ENCODE results near the gene HLA-DQA1.

HLA-DQA1 gene

DNA sequence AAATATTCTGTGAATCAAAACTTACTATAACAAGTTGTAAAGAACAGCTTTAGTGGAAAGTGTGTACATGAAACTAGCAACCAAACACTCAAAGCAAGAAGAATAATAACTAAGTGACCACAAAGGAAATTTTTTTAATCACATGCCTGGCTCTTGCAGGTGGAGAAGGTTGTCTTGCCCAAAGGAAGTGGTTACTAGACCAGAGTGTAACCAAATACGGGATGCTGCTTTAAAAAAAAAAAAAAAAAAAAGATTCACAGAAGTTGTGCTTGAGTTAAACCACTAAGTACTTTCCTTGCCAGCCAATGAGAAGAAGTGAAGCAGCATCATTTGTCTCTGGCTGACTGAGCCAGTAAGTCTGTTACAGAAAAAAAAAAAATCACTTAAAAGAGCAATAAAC, 48.4 kb downstream of the HLA-DQA1 start:
- Histone ChIP-seq H3K27ac (no peak overlapping the region), H3K4me3 (no peak overlapping the region)
- no peak for DNase-seq (ENCODE audit: low spot score)
- TF ChIP-seq, protein P1, sequence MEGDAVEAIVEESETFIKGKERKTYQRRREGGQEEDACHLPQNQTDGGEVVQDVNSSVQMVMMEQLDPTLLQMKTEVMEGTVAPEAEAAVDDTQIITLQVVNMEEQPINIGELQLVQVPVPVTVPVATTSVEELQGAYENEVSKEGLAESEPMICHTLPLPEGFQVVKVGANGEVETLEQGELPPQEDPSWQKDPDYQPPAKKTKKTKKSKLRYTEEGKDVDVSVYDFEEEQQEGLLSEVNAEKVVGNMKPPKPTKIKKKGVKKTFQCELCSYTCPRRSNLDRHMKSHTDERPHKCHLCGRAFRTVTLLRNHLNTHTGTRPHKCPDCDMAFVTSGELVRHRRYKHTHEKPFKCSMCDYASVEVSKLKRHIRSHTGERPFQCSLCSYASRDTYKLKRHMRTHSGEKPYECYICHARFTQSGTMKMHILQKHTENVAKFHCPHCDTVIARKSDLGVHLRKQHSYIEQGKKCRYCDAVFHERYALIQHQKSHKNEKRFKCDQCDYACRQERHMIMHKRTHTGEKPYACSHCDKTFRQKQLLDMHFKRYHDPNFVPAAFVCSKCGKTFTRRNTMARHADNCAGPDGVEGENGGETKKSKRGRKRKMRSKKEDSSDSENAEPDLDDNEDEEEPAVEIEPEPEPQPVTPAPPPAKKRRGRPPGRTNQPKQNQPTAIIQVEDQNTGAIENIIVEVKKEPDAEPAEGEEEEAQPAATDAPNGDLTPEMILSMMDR (IDR thresholded peaks at IDR 0.05), result no peak

DNA sequence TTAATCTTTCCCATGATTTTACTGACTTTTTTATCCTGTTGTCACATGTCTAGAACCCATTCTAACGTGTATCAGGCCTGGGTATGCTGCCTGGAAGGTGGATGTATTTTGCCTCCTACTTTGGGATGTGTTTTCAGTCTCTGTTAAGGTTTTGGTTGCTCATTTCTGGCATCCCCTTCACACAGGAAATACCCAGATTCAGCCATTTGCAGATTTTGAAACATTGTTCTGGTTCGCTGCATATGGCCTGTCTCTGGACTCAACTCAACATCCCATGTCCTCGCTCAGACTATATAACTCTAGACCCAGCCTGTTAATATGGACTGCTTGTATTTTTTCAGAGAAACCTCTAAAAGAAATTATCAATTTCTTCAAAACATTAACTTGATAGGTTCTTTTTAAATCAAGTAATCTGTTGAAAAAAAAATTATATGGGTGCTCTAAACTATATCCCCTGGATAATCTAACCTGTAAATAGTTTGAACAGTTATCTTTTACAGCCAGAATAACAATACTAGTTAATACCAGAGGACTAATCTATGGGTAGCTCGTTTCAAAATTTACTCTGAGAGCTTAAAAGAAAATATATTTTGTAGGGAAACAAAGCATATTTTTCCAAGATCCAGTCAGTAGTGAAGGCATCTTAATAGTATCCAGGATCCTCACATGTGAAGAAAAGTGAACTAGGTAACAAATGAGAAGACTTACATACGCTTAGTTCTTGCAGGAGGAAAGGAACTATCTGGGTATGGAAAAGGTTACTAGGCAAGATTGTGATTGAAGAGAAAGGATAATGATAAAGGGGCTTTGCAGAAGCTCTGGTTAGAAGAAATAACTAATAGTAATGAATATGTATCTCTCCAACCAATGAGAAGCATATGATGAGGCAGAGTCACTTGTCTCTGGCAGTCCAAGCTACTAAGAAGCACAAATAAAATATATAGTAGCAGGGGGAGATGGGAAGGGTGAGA, 52.6 kb downstream of the HLA-DQA1 start:
- TF ChIP-seq, protein P1 (IDR thresholded peaks at IDR 0.05), result no peak
- H3K27ac ChIP-seq, result no peak overlapping the region
- H3K4me3 ChIP-seq, result no peak overlapping the region
- DNase-seq (ENCODE audit: low spot score), result no peak

DNA sequence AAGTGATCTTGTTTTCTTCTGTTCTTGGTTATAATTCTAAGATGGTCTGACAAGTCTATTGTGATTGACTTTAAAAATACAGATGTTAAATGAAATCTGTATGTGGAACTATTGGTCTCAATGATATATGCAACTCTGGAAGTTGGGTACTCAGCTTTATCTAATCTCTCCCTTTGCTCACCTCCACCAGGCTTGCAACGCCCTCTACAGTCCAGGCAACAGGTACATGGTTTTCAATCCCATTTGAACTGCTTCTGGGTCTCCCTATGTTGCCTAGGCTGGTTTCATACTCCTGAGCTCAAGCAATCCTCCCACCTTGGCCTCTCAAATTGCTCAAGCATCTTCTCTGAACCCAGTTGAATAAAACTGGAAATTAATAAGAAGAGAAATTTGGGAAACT, 54.8 kb downstream of the HLA-DQA1 start:
- TF ChIP-seq, protein P1 (IDR thresholded peaks at IDR 0.05), result no peak

More for the DNA sequence above, 54.8 kb downstream of the HLA-DQA1 start:
- no peak for DNase-seq (ENCODE audit: low spot score)
- H3K4me3 ChIP-seq, result no peak overlapping the region
- no peak overlapping the region for H3K27ac ChIP-seq

Measured in coronary artery (tissue), 2 donors.